Uterus (tissue), 4 donors: Measurements from ENCODE around the gene CCDC184. TPM values are rescaled to one million over a fixed set of nuclear protein-coding genes. Genes with fewer than 3 reads are reported as not detected.

Experiments
- DNase-seq, 2 donors: peaks; one replicate each; pipeline ENCODE4 v3.0.0-alpha.2; 2019 to 2020
- H3K27ac ChIP-seq, 2 donors: fragments of 200-600 bp; sonication (generic); 1 replicate in 1 of 2; 2 replicates in 1 of 2; pipeline ENCODE4 v1.5.1; 2016 to 2018
- H3K27me3 ChIP-seq, 2 donors: fragments of 200-600 bp; sonication (generic); one replicate each; pipeline ENCODE4 v1.5.1; 2018 to 2019; ENCODE audit warnings: control low read depth in 1 of 2
- H3K36me3 ChIP-seq, 2 donors: fragments of 200-600 bp; sonication (generic); one replicate each; pipeline ENCODE4 v1.5.1; 2019; ENCODE audit warnings: control low read depth in 1 of 2
- H3K4me1 ChIP-seq, 2 donors: fragments of 200-600 bp; sonication (generic); one replicate each; pipeline ENCODE4 v1.5.1; 2018 to 2019; ENCODE audit warnings: control low read depth in 1 of 2
- H3K4me3 ChIP-seq, 2 donors: fragments of 200-600 bp; sonication (generic); 1 replicate in 1 of 2; 2 replicates in 1 of 2; pipeline ENCODE4 v1.5.1; 2018 to 2019; ENCODE audit warnings: mild to moderate bottlenecking in 1 of 2
- H3K9me3 ChIP-seq, 2 donors: fragments of 200-600 bp; sonication (generic); one replicate each; pipeline ENCODE4 v1.5.1; 2019; ENCODE audit warnings: control low read depth in 1 of 2
- CTCF ChIP-seq, 4 experiments: fragments of 200-600 bp in 2 of 4; fragments of 450-650 bp in 2 of 4; sonication (generic) in 2 of 4; IDR thresholded peaks; one replicate each; pipeline ENCODE4 v1.5.1; 2016 to 2019; ENCODE audit warnings: antibody characterized with exemption in 4 of 4, mild to moderate bottlenecking in 2 of 4, moderate library complexity in 1 of 4
- POLR2A ChIP-seq, 2 donors: fragments of 450-650 bp; IDR thresholded peaks; one replicate each; pipeline ENCODE4 v1.6.1; 2016; ENCODE audit warnings: antibody characterized with exemption in 2 of 2, mild to moderate bottlenecking in 1 of 2, moderate library complexity in 1 of 2
- intact Hi-C: fragments of 100-400 bp; cut with DNase I; formaldehyde crosslinking; loops from one replicate; pipeline ENCODE4 v1.15.1; 2023; ENCODE audit warnings: low total_unique reads
- total RNA-seq, 4 donors: library from RNA; depleted of rRNA in 3 of 4; stranded (reverse); fragments of >200 nt in 3 of 4; gene quantifications; one replicate each; pipeline versions ENCODE4 v1.1.0 to v1.2.4, GENCODE V29; 2014 to 2023
- donor health status: DM: yes; HTN: yes; CAD: no.

The CCDC184 gene
- 1 to 10 TPM in 3 of 4 donors, not detected in 1; 2.4 to 9.1 (median 2.7) TPM for total RNA-seq

- no peaks in the 10 kb centered on the region for H3K4me1 ChIP-seq
- H3K27me3 ChIP-seq, result no peaks in the 10 kb centered on the region
- H3K9me3 ChIP-seq, result no peaks in the 10 kb centered on the region
- peak; percentile 66 to 73 for DNase-seq
- intact Hi-C loops, result no loop called here
- TF ChIP-seq POLR2A (IDR thresholded peaks at IDR 0.05) (peak in 1 of 2 donors; percentile 39), CTCF (IDR thresholded peaks at IDR 0.05) (peak; percentile 32 to 66 (median 46))
- H3K4me3 ChIP-seq, result peak within 1 kb of the TSS; percentile 56 to 69
- no peaks in the 10 kb centered on the region for H3K36me3 ChIP-seq
- H3K27ac ChIP-seq, result peak within 1 kb of the TSS; percentile 4 to 69
These were observed at the start of gene CCDC184 for GRCh38 chr12:48183091-48183875. Gene CCDC184 (plus strand): TSS chr12:48183644. CDS start chr12:48184123, 479 bp downstream.

GRCh38 chr12:48135027-48135426 lies 48.4 kb upstream of the CCDC184 start:
- intact Hi-C loops, result no loop called here
- DNase-seq, result no peak
- H3K4me1 ChIP-seq, result no peaks in the 10 kb centered on the region
- H3K4me3 ChIP-seq, result no peak overlapping the region
- no peaks in the 10 kb centered on the region for H3K9me3 ChIP-seq
- TF ChIP-seq POLR2A (IDR thresholded peaks at IDR 0.05) (no peak), CTCF (IDR thresholded peaks at IDR 0.05) (no peak)
- H3K27ac ChIP-seq, result no peak overlapping the region
- no peaks in the 10 kb centered on the region for H3K27me3 ChIP-seq
- H3K36me3 ChIP-seq, result no peaks in the 10 kb centered on the region

GRCh38 chr12:48142818-48143674 lies 40.4 kb upstream of the CCDC184 start:
- no peak for DNase-seq
- Histone ChIP-seq H3K4me3 (no peak overlapping the region), H3K9me3 (no peaks in the 10 kb centered on the region), H3K4me1 (no peaks in the 10 kb centered on the region), H3K27ac (no peak overlapping the region), H3K27me3 (no peaks in the 10 kb centered on the region), H3K36me3 (no peaks in the 10 kb centered on the region)
- TF ChIP-seq POLR2A (IDR thresholded peaks at IDR 0.05), result no peak
- TF ChIP-seq CTCF (IDR thresholded peaks at IDR 0.05), result no peak
- intact Hi-C loops, result no loop called here

- no peak for TF ChIP-seq POLR2A (IDR thresholded peaks at IDR 0.05)
- TF ChIP-seq CTCF (IDR thresholded peaks at IDR 0.05), result no peak
- no peak overlapping the region for H3K27ac ChIP-seq
- H3K4me3 ChIP-seq, result no peak overlapping the region
- no peak for DNase-seq
- H3K36me3 ChIP-seq, result no peaks in the 10 kb centered on the region
- no peaks in the 10 kb centered on the region for H3K9me3 ChIP-seq
- H3K27me3 ChIP-seq, result no peaks in the 10 kb centered on the region
- no peaks in the 10 kb centered on the region for H3K4me1 ChIP-seq
- intact Hi-C loops, result no loop called here
These were observed 39.5 kb upstream of the CCDC184 start for GRCh38 chr12:48143898-48144297.

GRCh38 chr12:48145981-48146380 lies 37.5 kb upstream of the CCDC184 start:
- Histone ChIP-seq H3K4me3 (no peak overlapping the region), H3K27ac (no peak overlapping the region), H3K4me1 (no peaks in the 10 kb centered on the region), H3K36me3 (no peaks in the 10 kb centered on the region), H3K9me3 (no peaks in the 10 kb centered on the region), H3K27me3 (no peaks in the 10 kb centered on the region)
- no peak for TF ChIP-seq POLR2A (IDR thresholded peaks at IDR 0.05)
- TF ChIP-seq CTCF (IDR thresholded peaks at IDR 0.05), result no peak
- no peak for DNase-seq
- intact Hi-C loops, result no loop called here
